ENCODE measurements around the gene CNOT8. TPM values are rescaled to one million over a fixed set of nuclear protein-coding genes. Genes with fewer than 3 reads are reported as not detected.

Gene CNOT8
- total RNA-seq, 1 donor from 2014 or later: 62.1 TPM

- TF ChIP-seq CTCF (IDR thresholded peaks at IDR 0.05): no peak
- peak in 1 of 2 donors; percentile 59 for TF ChIP-seq POLR2A (IDR thresholded peaks at IDR 0.05)
- TF ChIP-seq POLR2AphosphoS5 (IDR thresholded peaks at IDR 0.05; ENCODE audit: insufficient read depth in 1 of 2, low read depth in 1 of 2): peak; percentile 48 to 87
- no peaks in the 10 kb centered on the region for H3K27me3 ChIP-seq
- intact Hi-C loops (cut with DNase I): loop anchor here (2.0 kb wide), 1 partner anchor 103 kb away; the partner anchor contains the start of gene LARP1
- no peaks in the 10 kb centered on the region for H3K36me3 ChIP-seq
- H3K9me3 ChIP-seq: no peaks in the 10 kb centered on the region
- peak overlapping the region; percentile 79 to 86 for H3K4me3 ChIP-seq
- H3K4me1 ChIP-seq: peaks cover 46% of the 10 kb centered on the region
- DNase-seq (ENCODE audit: extremely low spot score in 2 of 2): peak in 1 of 2 donors; percentile 99
- peak overlapping the region; percentile 98 for H3K27ac ChIP-seq
Measured at GRCh38 chr5:154857530-154858296, 714 bp upstream of the CNOT8 start.

GRCh38 chr5:154858972-154859871 lies 795 bp downstream of the CNOT8 start:
- no peaks in the 10 kb centered on the region for H3K9me3 ChIP-seq
- H3K27me3 ChIP-seq: no peaks in the 10 kb centered on the region
- TF ChIP-seq POLR2AphosphoS5 (IDR thresholded peaks at IDR 0.05; ENCODE audit: insufficient read depth in 1 of 2, low read depth in 1 of 2) (no peak), CTCF (IDR thresholded peaks at IDR 0.05) (no peak), POLR2A (IDR thresholded peaks at IDR 0.05) (no peak)
- peak overlapping the region; percentile 79 to 86 for H3K4me3 ChIP-seq
- no peak for DNase-seq (ENCODE audit: extremely low spot score in 2 of 2)
- H3K4me1 ChIP-seq: peaks cover 50% of the 10 kb centered on the region
- H3K27ac ChIP-seq: peak overlapping the region; percentile 98
- H3K36me3 ChIP-seq: no peaks in the 10 kb centered on the region
- intact Hi-C loops (cut with DNase I): no loop called here

- intact Hi-C loops (cut with DNase I): no loop called here
- peak overlapping the region; percentile 98 for H3K27ac ChIP-seq
Measured at GRCh38 chr5:154860123-154860522, 1.7 kb downstream of the CNOT8 start.

GRCh38 chr5:154860765-154861164 lies 2.3 kb downstream of the CNOT8 start:
- Histone ChIP-seq H3K27ac (peak overlapping the region; percentile 98), H3K9me3 (no peaks in the 10 kb centered on the region), H3K4me3 (peak overlapping the region; percentile 79 to 86), H3K27me3 (no peaks in the 10 kb centered on the region), H3K4me1 (peaks cover 50% of the 10 kb centered on the region), H3K36me3 (peaks cover 0 to 14% of the 10 kb centered on the region in 2 donors)
- no peak for DNase-seq (ENCODE audit: extremely low spot score in 2 of 2)
- intact Hi-C loops (cut with DNase I): no loop called here
- TF ChIP-seq POLR2AphosphoS5 (IDR thresholded peaks at IDR 0.05; ENCODE audit: insufficient read depth in 1 of 2, low read depth in 1 of 2) (no peak), POLR2A (IDR thresholded peaks at IDR 0.05) (no peak), CTCF (IDR thresholded peaks at IDR 0.05) (no peak)

More at GRCh38 chr5:154860123-154860522, 1.7 kb downstream of the CNOT8 start:
- Histone ChIP-seq H3K27me3 (no peaks in the 10 kb centered on the region), H3K4me3 (peak overlapping the region; percentile 79 to 86), H3K4me1 (peaks cover 50% of the 10 kb centered on the region), H3K36me3 (peaks cover 0 to 7% of the 10 kb centered on the region in 2 donors), H3K9me3 (no peaks in the 10 kb centered on the region)
- no peak for DNase-seq (ENCODE audit: extremely low spot score in 2 of 2)
- TF ChIP-seq POLR2AphosphoS5 (IDR thresholded peaks at IDR 0.05; ENCODE audit: insufficient read depth in 1 of 2, low read depth in 1 of 2) (no peak), CTCF (IDR thresholded peaks at IDR 0.05) (no peak), POLR2A (IDR thresholded peaks at IDR 0.05) (no peak)
